DMS153 treated with DMSO at 0.1 percent for 48 hours (cell line): Measurements from ENCODE around the gene PHF21B.
"Not testable (repeated sequence)": the region's sequence is repeated elsewhere in the genome, so short reads cannot be mapped to it uniquely, and the experiment has no call there.

ENCODE experiments used
- DNase-seq: peaks from one replicate; lab custom pipeline; 2025; ENCODE audit not compliant: unreplicated experiment; lab: John Stamatoyannopoulos, UW

The PHF21B gene

DNA sequence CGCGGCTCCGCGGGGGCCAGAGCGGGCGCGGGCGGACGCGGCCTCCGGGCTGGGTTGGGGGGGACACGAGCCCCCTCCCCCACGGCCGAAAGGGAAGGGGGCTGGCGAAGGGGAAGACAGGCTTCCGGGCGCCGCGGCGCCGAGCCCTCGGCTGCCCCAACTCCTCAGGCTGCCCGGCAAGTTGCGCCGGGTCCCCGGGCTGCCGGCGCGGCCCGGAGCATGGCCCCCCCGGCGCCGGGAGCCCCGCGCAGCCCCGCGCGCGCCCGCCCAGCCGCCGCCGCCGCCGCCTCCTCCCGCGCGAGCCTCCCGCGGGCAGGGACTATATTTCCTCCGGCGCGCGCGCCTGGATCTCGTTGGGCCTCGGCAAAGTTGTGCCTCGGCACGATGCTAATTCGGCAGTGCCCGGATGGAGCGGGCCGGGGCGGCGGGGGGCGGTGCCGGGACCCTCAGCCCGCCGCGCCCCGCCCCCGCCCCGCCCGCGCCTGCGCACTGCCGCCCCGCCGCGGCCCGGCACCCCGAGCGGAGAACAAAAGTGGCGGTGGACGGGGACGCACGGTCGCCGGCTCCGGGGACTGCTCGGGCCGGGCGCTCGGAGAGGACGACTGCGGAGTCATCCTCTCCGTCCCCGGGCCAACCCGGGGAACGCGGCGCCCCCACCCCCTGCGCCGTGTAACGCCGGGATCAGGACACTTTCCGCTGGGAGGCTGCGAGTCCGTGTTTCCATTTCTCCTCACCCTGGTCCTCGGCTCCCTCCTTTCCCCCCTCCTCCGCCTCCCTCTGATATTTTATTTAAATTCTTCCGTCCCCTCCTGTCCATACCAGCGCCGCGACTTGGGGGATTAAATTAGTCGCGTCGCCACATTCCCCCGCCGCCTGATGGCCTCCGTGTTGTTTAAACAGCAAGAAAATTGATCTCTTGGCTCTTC is at the start of gene PHF21B:
Gene PHF21B, minus strand, starts transcription at position 400 of the 926 bp plus-strand sequence. CDS start 456 bp downstream, outside the sequence.
- DNase-seq, result peak; percentile 31

- no peak for DNase-seq
These were observed 49.5 kb upstream of the PHF21B start for GRCh38 chr22:45059296-45059695.

- no peak for DNase-seq
These were observed 48.8 kb upstream of the PHF21B start for GRCh38 chr22:45058622-45058912.

- no peak for DNase-seq
These were observed 46.1 kb upstream of the PHF21B start for GRCh38 chr22:45055936-45056335.

GRCh38 chr22:45053571-45053970 is 43.8 kb upstream of the PHF21B start:
- no peak for DNase-seq

GRCh38 chr22:45053094-45053493 is 43.3 kb upstream of the PHF21B start:
- no peak for DNase-seq

GRCh38 chr22:45052665-45053064 is 42.9 kb upstream of the PHF21B start:
- not testable (repeated sequence) for DNase-seq

DNA sequence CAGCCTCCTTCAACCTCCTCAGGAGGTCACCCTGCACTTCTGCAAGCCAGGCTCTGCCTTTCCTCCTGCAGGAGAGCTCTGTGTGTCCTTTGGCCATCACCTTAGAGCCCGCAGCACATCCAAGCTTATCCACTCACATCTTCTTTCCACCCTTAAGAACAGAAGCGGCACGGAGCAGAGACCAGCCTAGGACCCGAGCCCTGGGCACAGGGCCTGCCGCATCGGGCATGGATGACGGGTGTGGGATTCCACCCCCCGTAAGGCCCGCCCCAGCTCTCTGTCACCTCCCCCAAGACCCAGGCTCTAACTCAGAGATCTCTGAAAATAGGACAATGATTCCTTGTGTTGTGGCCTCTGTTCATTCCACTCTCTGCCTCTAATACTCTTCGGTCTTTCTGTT is 42.1 kb upstream of the PHF21B start:
- no peak for DNase-seq

GRCh38 chr22:45051419-45051818 is 41.6 kb upstream of the PHF21B start:
- DNase-seq, result no peak

DNA sequence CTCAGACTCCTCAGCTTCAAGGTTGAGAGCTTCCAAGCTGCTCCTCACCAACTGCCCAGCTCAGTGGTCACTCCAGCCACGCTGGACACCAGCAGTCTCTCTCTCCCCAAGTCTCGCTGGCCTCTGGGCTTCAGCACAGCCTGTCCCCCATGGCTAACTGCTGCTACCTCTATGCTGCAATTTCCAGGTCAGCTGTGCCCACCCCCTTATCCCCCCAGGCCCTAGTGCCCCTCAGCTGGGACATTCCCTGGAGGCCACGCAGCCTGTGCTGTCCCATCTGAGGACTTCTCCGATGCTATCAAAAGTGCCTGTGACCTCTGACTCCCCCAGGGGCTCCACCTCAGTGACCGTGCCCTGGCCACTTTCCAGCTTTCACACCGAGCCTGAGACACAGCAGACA is 37.5 kb upstream of the PHF21B start:
- DNase-seq, result no peak

DNA sequence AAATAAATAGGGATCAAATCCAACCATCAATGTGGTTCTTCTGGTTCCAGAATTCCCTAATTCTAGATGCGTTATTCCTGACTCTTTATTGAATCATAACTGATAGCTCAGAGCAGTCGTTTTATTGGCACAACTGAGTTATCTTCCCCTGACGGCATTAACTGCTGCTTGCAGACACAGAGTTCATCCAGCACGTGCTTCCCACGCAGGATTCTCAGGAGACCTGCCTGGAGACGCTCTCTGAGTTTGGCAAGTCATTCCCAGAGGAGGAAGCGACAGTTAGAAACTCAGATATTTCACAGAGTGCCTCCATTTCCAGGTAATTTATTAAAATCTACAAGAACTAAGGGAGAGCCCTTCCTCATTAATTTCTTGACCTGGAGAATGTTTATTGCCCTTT is 35.4 kb upstream of the PHF21B start:
- DNase-seq, result no peak

GRCh38 chr22:45042263-45042662 is 32.5 kb upstream of the PHF21B start:
- no peak for DNase-seq

- DNase-seq, result no peak
These were observed 29.3 kb upstream of the PHF21B start for GRCh38 chr22:45039133-45039532.

DNA sequence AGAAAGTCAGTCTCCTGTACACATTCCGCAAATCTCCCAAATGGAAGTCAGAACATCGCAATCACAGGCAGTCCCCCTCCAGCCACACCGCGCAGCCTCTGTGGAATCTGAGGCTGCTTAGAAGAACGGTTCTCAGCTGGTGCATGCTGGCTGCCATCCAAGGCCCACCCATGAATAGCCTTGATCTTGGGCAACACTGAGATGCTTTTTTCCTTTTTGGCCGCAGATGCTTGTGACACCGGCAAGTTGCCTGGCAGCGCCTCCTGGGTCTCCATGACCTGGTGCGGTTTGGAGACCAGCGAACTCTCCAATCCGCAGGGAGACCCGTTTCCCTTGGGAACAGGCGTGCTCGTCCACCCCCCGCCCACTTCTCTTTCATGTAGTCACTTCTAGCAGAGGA is 26.3 kb upstream of the PHF21B start:
- DNase-seq, result no peak

DNA sequence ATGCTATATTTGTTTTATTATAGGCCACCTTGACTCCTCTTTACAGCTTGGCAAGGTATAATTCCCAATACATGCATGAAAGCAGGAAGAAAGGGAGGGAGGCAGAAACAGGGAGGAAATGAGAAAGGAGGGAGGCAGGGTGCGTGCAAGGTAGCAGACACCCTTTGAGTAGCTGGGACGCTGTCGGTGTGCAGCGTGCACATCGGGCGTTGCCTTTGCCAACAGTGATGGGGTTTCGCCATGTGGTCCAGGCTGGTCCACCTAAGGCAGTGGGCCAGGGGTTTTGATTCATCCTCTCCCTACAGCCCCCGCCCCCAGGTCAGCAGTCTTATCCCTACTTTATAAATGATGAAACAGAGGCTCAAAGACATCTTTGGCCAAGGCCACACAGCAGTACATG is 25.0 kb upstream of the PHF21B start:
- no peak for DNase-seq

DNA sequence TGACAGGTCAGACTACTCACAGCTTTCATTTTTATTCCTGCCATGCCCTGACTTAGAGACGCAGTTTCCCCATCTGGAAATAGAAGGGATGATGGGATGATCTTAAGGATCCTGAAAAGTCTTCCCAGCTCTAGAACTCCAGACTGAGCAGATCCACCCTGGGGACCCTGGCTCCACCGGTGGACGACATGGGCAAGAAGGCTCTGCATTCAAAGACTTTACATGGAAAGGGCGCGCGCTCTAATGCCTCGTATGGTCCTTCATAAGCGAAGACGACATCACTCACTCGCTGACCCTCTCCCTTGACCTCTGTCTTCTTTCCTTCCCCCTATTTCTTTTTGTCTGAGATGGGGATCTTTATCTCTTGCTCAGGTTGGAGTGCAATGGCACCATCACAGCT is 24.4 kb upstream of the PHF21B start:
- DNase-seq, result no peak

- no peak for DNase-seq
These were observed 23.3 kb upstream of the PHF21B start for GRCh38 chr22:45033136-45033535.

- no peak for DNase-seq
These were observed 22.0 kb upstream of the PHF21B start for GRCh38 chr22:45031629-45032403.

- no peak for DNase-seq
These were observed 19.7 kb upstream of the PHF21B start for GRCh38 chr22:45029501-45029900.

- DNase-seq, result no peak
These were observed 16.7 kb upstream of the PHF21B start for GRCh38 chr22:45026511-45026910.

DNA sequence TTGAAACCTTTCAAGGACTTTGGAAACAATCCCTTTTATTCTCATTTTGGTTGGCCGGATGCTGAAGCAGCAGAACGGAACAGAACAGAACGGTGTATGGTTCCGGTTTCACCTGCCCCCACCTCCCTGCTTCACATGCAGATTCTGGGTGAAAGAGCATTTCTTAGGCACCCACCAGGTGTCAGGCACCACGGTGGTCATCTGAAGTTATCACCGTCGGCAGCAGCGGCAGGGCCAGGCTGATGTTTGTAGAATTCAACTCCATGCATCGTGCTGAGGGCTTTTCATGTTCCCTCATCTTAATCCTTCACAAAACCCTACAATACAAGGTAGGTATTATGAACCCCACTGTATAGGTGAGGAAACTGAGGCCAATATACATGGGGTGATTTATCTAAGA is 13.6 kb upstream of the PHF21B start:
- DNase-seq, result no peak
